ENCODE data around the gene LINS1. TPM values are rescaled to one million over a fixed set of nuclear protein-coding genes. Genes with fewer than 3 reads are reported as not detected.

LINS1 gene
- total and polyA plus RNA-seq, 2 of the 8 experiments (the other 6 are each of a cell fraction or from before 2014, with no cell fraction given), result 4.2 to 8.1 TPM

GRCh38 chr15:100526027-100526481, 75.9 kb downstream of the LINS1 start:
- no peak overlapping the region for H4K8ac ChIP-seq (ENCODE audit: extremely low read depth, insufficient read depth, low read length)
- H3K4me3 ChIP-seq (ENCODE audit: extremely low read depth in 1 of 4, insufficient read depth in 2 of 4, low read depth in 3 of 4, low read length in 4 of 4), result no peak overlapping the region
- H3K9me3 ChIP-seq (ENCODE audit: insufficient read depth in 2 of 2, low read depth in 1 of 2, low read length in 1 of 2), result peaks cover 43 to 45% of the 10 kb centered on the region in 2 experiments; a peak in 3 of 4 replicates
- H3K27ac ChIP-seq (ENCODE audit: low read depth, low read length), result no peak overlapping the region
- no peaks in the 10 kb centered on the region for H3K36me3 ChIP-seq (ENCODE audit: control insufficient read depth in 2 of 4, insufficient read depth in 4 of 4, low read length in 3 of 4)
- H3K9ac ChIP-seq (replicated peaks in 1 of 4; ENCODE audit: extremely low read depth in 1 of 4, low read depth in 3 of 4, low read length in 3 of 4), result no peak overlapping the region
- no peak overlapping the region for H3K14ac ChIP-seq (ENCODE audit: insufficient read length)
- CTCF ChIA-PET (ENCODE audit: partially characterized antibody), result interaction anchor here (0.9 kb wide), 1 partner anchor 175 kb away, joined by 3 read pairs; no protein-coding TSS in a partner anchor
- no peaks in the 10 kb centered on the region for H4K20me1 ChIP-seq (replicated peaks in 1 of 2; ENCODE audit: control insufficient read depth in 1 of 2, insufficient read depth in 2 of 2, low read length in 2 of 2)
- DNase-seq (ENCODE audit: low read depth in 1 of 2, low spot score in 2 of 2), result no peak
- no peaks in the 10 kb centered on the region for H3K23me2 ChIP-seq (ENCODE audit: low read depth, low read length)
- H4K5ac ChIP-seq (ENCODE audit: insufficient read length, low read depth, low read length), result no peak overlapping the region
- H3K79me2 ChIP-seq (ENCODE audit: control insufficient read depth in 1 of 2, insufficient read depth in 2 of 2, low read length in 2 of 2), result no peaks in the 10 kb centered on the region
- no peak overlapping the region for H2BK120ac ChIP-seq (replicated peaks; ENCODE audit: low read depth, low read length)
- no peak overlapping the region for H2BK5ac ChIP-seq (ENCODE audit: low read depth, low read length)
- 59% methylated on average over 6 of the region's 6 CpGs; no CpG with 5 or more reads in 1 of the 2 experiments for WGBS, 2 experiments (ENCODE audit: extremely low coverage in 1 of 2, insufficient coverage in 1 of 2, insufficient read length in 1 of 2, insufficient replicate concordance in 2 of 2, low coverage in 1 of 2, low lambda C conversion rate in 2 of 2, missing lambda C conversion rate in 1 of 2)
- no peak overlapping the region for H4K91ac ChIP-seq (replicated peaks; ENCODE audit: insufficient read length, low read length)
- no peaks in the 10 kb centered on the region for H3K79me1 ChIP-seq (ENCODE audit: low read depth, low read length)
- no peak for TF ChIP-seq NRF1 (IDR thresholded peaks at IDR 0.05; ENCODE audit: low read depth, low read length)
- TF ChIP-seq CEBPB (IDR thresholded peaks at IDR 0.05; ENCODE audit: low read depth, low read length), result no peak
- TF ChIP-seq KDM1A (IDR thresholded peaks at IDR 0.05; ENCODE audit: borderline replicate concordance, low read length), result no peak
- POLR2A ChIA-PET (ENCODE audit: partially characterized antibody), result no interaction called here
- H2BK12ac ChIP-seq (ENCODE audit: low read depth, low read length), result no peak overlapping the region
- no peak overlapping the region for H2BK15ac ChIP-seq (ENCODE audit: low read length)
- H3K4ac ChIP-seq (replicated peaks; ENCODE audit: insufficient read length, low read depth, low read length), result no peak overlapping the region
- no peak overlapping the region for H3K4me2 ChIP-seq (ENCODE audit: insufficient read depth in 1 of 2, low read depth in 2 of 2, low read length in 2 of 2)
- H3K27me3 ChIP-seq (replicated peaks in 1 of 4; ENCODE audit: control insufficient read depth in 3 of 4, extremely low read depth in 1 of 4, insufficient read depth in 3 of 4, low read length in 3 of 4), result no peaks in the 10 kb centered on the region
- H2BK20ac ChIP-seq (ENCODE audit: low read length), result no peak overlapping the region
- no peak overlapping the region for H2AFZ ChIP-seq (ENCODE audit: low read length)
- H3K4me1 ChIP-seq (replicated peaks in 1 of 4; ENCODE audit: control insufficient read depth in 3 of 4, insufficient read depth in 4 of 4, low read length in 3 of 4), result no peaks in the 10 kb centered on the region
- H3K18ac ChIP-seq (ENCODE audit: extremely low read depth, low read length), result no peak overlapping the region
- no peak overlapping the region for H3K23ac ChIP-seq (ENCODE audit: insufficient read length)
- no peak overlapping the region for H2AK5ac ChIP-seq (ENCODE audit: low read depth, low read length)
- FAIRE-seq, result no peak
- no peak overlapping the region for H3K56ac ChIP-seq (replicated peaks; ENCODE audit: insufficient read length, low read depth, low read length)

Measured in H1 (cell line).